Spleen (tissue), 7 donors: ENCODE measurements around the gene NFIA.

ENCODE experiments used
- CTCF ChIP-seq, 11 experiments: fragments of 200-600 bp in 7 of 11; fragments of 450-650 bp in 4 of 11; sonication (generic) in 4 of 11; IDR thresholded peaks in 8 of 11; conservative IDR thresholded peaks in 3 of 11; 1 replicate in 7 of 11; 2 replicates in 4 of 11; pipeline versions ENCODE4 v1.4.0 to v1.8.0; 2016 to 2021; ENCODE audit warnings: antibody characterized with exemption in 11 of 11, inconsistent platforms in 4 of 11, mild to moderate bottlenecking in 1 of 11
- POLR2A ChIP-seq, 3 donors: fragments of 450-650 bp; IDR thresholded peaks; one replicate each; pipeline ENCODE4 v1.5.1; 2017; ENCODE audit warnings: antibody characterized with exemption in 3 of 3, mild to moderate bottlenecking in 1 of 3
- POLR2AphosphoS5 ChIP-seq, 3 donors: sonication (generic); formaldehyde crosslinking; IDR thresholded peaks; one replicate each; pipeline ENCODE4 v1.5.1; 2017; ENCODE audit warnings: antibody characterized with exemption in 3 of 3
- donor health status: DM: no; HTN: no; CAD: no; lungs with moderate emphysema.
- donor health status: DM: no; HTN: no; CAD: no.
- donor health status: DM: no; HTN: no; CAD: no.

GRCh38 chr1:61284248-61284854 is 202.0 kb downstream of the NFIA start:
- no peak for TF ChIP-seq CTCF (IDR thresholded peaks at IDR 0.05 in 8 of 11, conservative IDR thresholded peaks at IDR 0.05 in 3 of 11)
- no peak for TF ChIP-seq POLR2A (IDR thresholded peaks at IDR 0.05)
- no peak for TF ChIP-seq POLR2AphosphoS5 (IDR thresholded peaks at IDR 0.05)
